H1 (cell line): ENCODE measurements around the gene NDFIP2. TPM values are rescaled to one million over a fixed set of nuclear protein-coding genes. Genes with fewer than 3 reads are reported as not detected.

Source experiments
- CTCF ChIA-PET: fragments of 300-600 bp; sonication (Branson Sonifier 250); formaldehyde crosslinking; loops from one replicate; lab custom pipeline; 2021; ENCODE audit not compliant: partially characterized antibody; lab: Charles Lee
- POLR2A ChIA-PET: fragments of 300-600 bp; sonication (Branson Sonifier 250); formaldehyde crosslinking; loops from one replicate; lab custom pipeline; 2021; ENCODE audit warnings: inconsistent platforms; ENCODE audit not compliant: partially characterized antibody; lab: Charles Lee
- DNase-seq, 2 experiments: peaks; one replicate each; pipeline versions ENCODE4 v3.0.0 to v3.0.0-alpha.2; 2010 to 2022; ENCODE audit warnings: low spot score in 2 of 2, low read depth in 1 of 2, mixed read lengths in 1 of 2
- FAIRE-seq: peaks from 2 replicates; lab custom pipeline; 2011; peaks lifted over from hg19 to GRCh38; lab: Jason Lieb, UNC
- H2AFZ ChIP-seq: 2 replicates; pipeline ENCODE4 v1.8.1; 2012; ENCODE audit warnings: low read length, inconsistent platforms
- H2AK5ac ChIP-seq: 2 replicates; pipeline ENCODE4 v1.6.1; 2013; ENCODE audit warnings: low read depth, low read length
- H2BK120ac ChIP-seq: replicated peaks from 2 replicates; pipeline ENCODE3; 2013; ENCODE audit warnings: low read depth, low read length, inconsistent platforms
- H2BK12ac ChIP-seq: 2 replicates; pipeline ENCODE4 v1.6.1; 2013; ENCODE audit warnings: low read depth, low read length
- H2BK15ac ChIP-seq: 2 replicates; pipeline ENCODE4 v1.6.1; 2013; ENCODE audit warnings: low read length
- H2BK20ac ChIP-seq: 2 replicates; pipeline ENCODE4 v1.6.1; 2013; ENCODE audit warnings: low read length
- H2BK5ac ChIP-seq: 2 replicates; pipeline ENCODE4 v1.6.1; 2013; ENCODE audit warnings: low read depth, low read length
- H3K14ac ChIP-seq: 2 replicates; pipeline ENCODE4 v1.6.1; 2013; ENCODE audit warnings: inconsistent platforms; ENCODE audit not compliant: insufficient read length
- H3K18ac ChIP-seq: 2 replicates; pipeline ENCODE4 v1.6.1; 2013; ENCODE audit warnings: low read length; ENCODE audit errors: extremely low read depth
- H3K23ac ChIP-seq: 2 replicates; pipeline ENCODE4 v1.6.1; 2013; ENCODE audit warnings: inconsistent platforms; ENCODE audit not compliant: insufficient read length
- H3K23me2 ChIP-seq: 2 replicates; pipeline ENCODE4 v1.6.1; 2013; ENCODE audit warnings: low read depth, low read length
- H3K27ac ChIP-seq: 2 replicates; pipeline ENCODE4 v1.6.1; 2011; ENCODE audit warnings: low read depth, low read length, inconsistent platforms
- H3K27me3 ChIP-seq, 4 experiments: replicated peaks in 1 of 4; 1 replicate in 1 of 4; 2 replicates in 3 of 4; pipeline versions ENCODE4 v1.6.1 to v1.8.1; 2011 to 2013; ENCODE audit warnings: low read length in 3 of 4, mild to moderate bottlenecking in 3 of 4, inconsistent platforms in 2 of 4, mixed read lengths in 2 of 4, moderate library complexity in 1 of 4; ENCODE audit not compliant: control insufficient read depth in 3 of 4, insufficient read depth in 3 of 4; ENCODE audit errors: extremely low read depth in 1 of 4
- H3K36me3 ChIP-seq, 4 experiments: 2 replicates each; pipeline versions ENCODE4 v1.6.1 to v1.8.1; 2011 to 2013; ENCODE audit warnings: mild to moderate bottlenecking in 4 of 4, low read length in 3 of 4, moderate library complexity in 2 of 4, control low read depth in 1 of 4, inconsistent platforms in 1 of 4; ENCODE audit not compliant: insufficient read depth in 4 of 4, control insufficient read depth in 2 of 4
- H3K4ac ChIP-seq: replicated peaks from 2 replicates; pipeline ENCODE3; 2013; ENCODE audit warnings: low read length, low read depth, mixed read lengths, inconsistent platforms; ENCODE audit not compliant: insufficient read length
- H3K4me1 ChIP-seq, 4 experiments: replicated peaks in 1 of 4; 1 replicate in 1 of 4; 2 replicates in 3 of 4; pipeline versions ENCODE4 v1.6.1 to v1.8.1; 2011 to 2013; ENCODE audit warnings: low read length in 3 of 4, inconsistent platforms in 2 of 4, mixed read lengths in 1 of 4; ENCODE audit not compliant: insufficient read depth in 4 of 4, control insufficient read depth in 3 of 4
- H3K4me2 ChIP-seq, 2 experiments: 2 replicates each; pipeline versions ENCODE4 v1.6.1 to v1.8.1; 2011 to 2013; ENCODE audit warnings: low read depth in 2 of 2, low read length in 2 of 2, control low read depth in 1 of 2, inconsistent platforms in 1 of 2, mild to moderate bottlenecking in 1 of 2; ENCODE audit not compliant: insufficient read depth in 1 of 2
- H3K4me3 ChIP-seq, 4 experiments: fragments of 200-600, 300-600 bp in 1 of 4; sonication (generic), shearing (Covaris generic), sonication (Bioruptor Twin) in 1 of 4; 2 replicates each; pipeline versions ENCODE4 v1.5.1 to v1.8.1; 2011 to 2016; ENCODE audit warnings: low read length in 4 of 4, low read depth in 3 of 4, control low read depth in 2 of 4, inconsistent platforms in 2 of 4, mild to moderate bottlenecking in 2 of 4, mixed read lengths in 1 of 4, moderate library complexity in 1 of 4; ENCODE audit not compliant: insufficient read depth in 2 of 4; ENCODE audit errors: extremely low read depth in 1 of 4
- H3K56ac ChIP-seq: replicated peaks from 2 replicates; pipeline ENCODE3; 2013; ENCODE audit warnings: low read depth, mild to moderate bottlenecking, mixed read lengths, low read length, inconsistent platforms; ENCODE audit not compliant: insufficient read length
- H3K79me1 ChIP-seq: 2 replicates; pipeline ENCODE4 v1.6.1; 2013; ENCODE audit warnings: low read depth, low read length, control low read depth
- H3K79me2 ChIP-seq, 2 experiments: 2 replicates each; pipeline versions ENCODE4 v1.6.1 to v1.8.1; 2012 to 2013; ENCODE audit warnings: low read length in 2 of 2, mild to moderate bottlenecking in 2 of 2, inconsistent platforms in 1 of 2; ENCODE audit not compliant: insufficient read depth in 2 of 2, control insufficient read depth in 1 of 2
- H3K9ac ChIP-seq, 4 experiments: replicated peaks in 1 of 4; 1 replicate in 1 of 4; 2 replicates in 3 of 4; pipeline versions ENCODE4 v1.6.1 to v1.8.1; 2011 to 2013; ENCODE audit warnings: low read depth in 3 of 4, low read length in 3 of 4, control low read depth in 2 of 4, mild to moderate bottlenecking in 2 of 4, moderate library complexity in 2 of 4, inconsistent platforms in 1 of 4; ENCODE audit errors: extremely low read depth in 1 of 4
- H3K9me3 ChIP-seq, 2 experiments: 2 replicates each; pipeline versions ENCODE4 v1.6.1 to v1.8.1; 2012 to 2013; ENCODE audit warnings: mild to moderate bottlenecking in 2 of 2, moderate library complexity in 2 of 2, control low read depth in 1 of 2, inconsistent platforms in 1 of 2, low read depth in 1 of 2, low read length in 1 of 2, mixed read lengths in 1 of 2; ENCODE audit not compliant: insufficient read depth in 2 of 2
- H4K20me1 ChIP-seq, 2 experiments: replicated peaks in 1 of 2; 2 replicates each; pipeline versions ENCODE3 to v1.8.1; 2011 to 2013; ENCODE audit warnings: inconsistent platforms in 2 of 2, low read length in 2 of 2, mild to moderate bottlenecking in 1 of 2; ENCODE audit not compliant: insufficient read depth in 2 of 2, control insufficient read depth in 1 of 2
- H4K5ac ChIP-seq: 2 replicates; pipeline ENCODE4 v1.6.1; 2013; ENCODE audit warnings: low read length, low read depth, mixed read lengths, inconsistent platforms; ENCODE audit not compliant: insufficient read length
- H4K8ac ChIP-seq: 2 replicates; pipeline ENCODE4 v1.8.0; 2013; ENCODE audit warnings: mild to moderate bottlenecking, moderate library complexity, low read length, inconsistent platforms; ENCODE audit not compliant: insufficient read depth; ENCODE audit errors: extremely low read depth
- H4K91ac ChIP-seq: replicated peaks from 2 replicates; pipeline ENCODE3; 2013; ENCODE audit warnings: low read length, mixed read lengths, inconsistent platforms; ENCODE audit not compliant: insufficient read length
- FOSL1 ChIP-seq: IDR thresholded peaks from 2 replicates; pipeline ENCODE4 v1.6.1; 2011; ENCODE audit warnings: mild to moderate bottlenecking, low read depth, low read length, moderate library complexity; ENCODE audit not compliant: insufficient read depth
- GTF2F1 ChIP-seq: IDR thresholded peaks from 2 replicates; pipeline ENCODE4 v1.6.1; 2012; ENCODE audit warnings: low read depth, low read length, improper control_type of control experiment, borderline replicate concordance
- KDM4A ChIP-seq: IDR thresholded peaks from one replicate; pipeline ENCODE4 v1.7.1; 2012; ENCODE audit warnings: low read depth, mild to moderate bottlenecking, moderate library complexity, low read length, inconsistent platforms; ENCODE audit not compliant: severe bottlenecking
- KDM5A ChIP-seq: fragments of 200-600 bp; IDR thresholded peaks from 2 replicates; pipeline ENCODE4 v1.7.1; 2012; ENCODE audit warnings: mild to moderate bottlenecking, low read length, inconsistent platforms, mixed read lengths
- PHF8 ChIP-seq: fragments of 200-600 bp; sonication (generic); conservative IDR thresholded peaks from 2 replicates; pipeline ENCODE4 v1.7.1; 2012; ENCODE audit warnings: low read depth, mild to moderate bottlenecking, inconsistent platforms, low read length, moderate library complexity
- POLR2AphosphoS5 ChIP-seq: IDR thresholded peaks from 2 replicates; pipeline ENCODE4 v1.6.1; 2011; ENCODE audit warnings: low read depth, low read length
- RAD21 ChIP-seq, 2 experiments: IDR thresholded peaks in 1 of 2; conservative IDR thresholded peaks in 1 of 2; 2 replicates each; pipeline ENCODE4 v1.6.1; 2011; ENCODE audit warnings: low read depth in 2 of 2, low read length in 2 of 2, improper control_type of control experiment in 1 of 2, inconsistent platforms in 1 of 2, mild to moderate bottlenecking in 1 of 2, moderate library complexity in 1 of 2
- SIX5 ChIP-seq: IDR thresholded peaks from 2 replicates; pipeline ENCODE4 v1.6.1; 2011; ENCODE audit warnings: mild to moderate bottlenecking, low read depth, low read length
- TEAD4 ChIP-seq: IDR thresholded peaks from 2 replicates; pipeline ENCODE4 v1.6.1; 2012; ENCODE audit warnings: low read depth, low read length, inconsistent platforms, mixed read lengths
- ZNF274 ChIP-seq: IDR thresholded peaks from 2 replicates; pipeline ENCODE4 v1.7.0; 2012; ENCODE audit warnings: low read length, borderline replicate concordance; ENCODE audit errors: extremely low read depth
- WGBS, 2 experiments: shearing (Covaris generic) in 1 of 2; methylation state at CpG; one replicate each; pipeline versions ENCODE4 v1.1.6 to v1.1.7; 2013 to 2015; ENCODE audit warnings: low lambda C conversion rate in 2 of 2, mixed read lengths in 2 of 2, inconsistent platforms in 1 of 2, low coverage in 1 of 2, missing lambda C conversion rate in 1 of 2; ENCODE audit not compliant: insufficient replicate concordance in 2 of 2, insufficient coverage in 1 of 2, insufficient read length in 1 of 2; ENCODE audit errors: extremely low coverage in 1 of 2, missing lambda C conversion rate in 1 of 2; 5-methylcytosine and 5-hydroxymethylcytosine counted together
- polyA plus RNA-seq, 7 experiments: library from polyadenylated mRNA; depleted of rRNA in 3 of 7; stranded (reverse) in 5 of 7; unstranded in 2 of 7; fragments of >200 nt in 5 of 7; fragments of 200-250 nt in 2 of 7; gene quantifications; 1 replicate in 5 of 7; 2 replicates in 1 of 7; 4 replicates in 1 of 7; pipeline versions ENCODE4 v1.2.1 to v1.2.3, GENCODE V29; 2011 to 2013; ENCODE audit warnings: missing spikeins in 2 of 7, mixed read lengths in 2 of 7
- total RNA-seq: library from RNA; stranded (reverse); fragmentation: NEBNext Ultra II Directional; extraction: Animal tissue kit (Norgen Biotek cat#: 25700); gene quantifications from 2 replicates; pipeline ENCODE4 v1.2.1, GENCODE V29; 2021

NDFIP2 gene
- total and polyA plus RNA-seq, 2 of the 8 experiments (the other 6 are each of a cell fraction or from before 2014, with no cell fraction given) = 11.1 to 32.9 TPM

- H2BK120ac ChIP-seq = no peak overlapping the region
- no peak overlapping the region for H3K27ac ChIP-seq
- H3K23ac ChIP-seq = no peak overlapping the region
- no peak overlapping the region for H3K4me3 ChIP-seq
- H3K9me3 ChIP-seq = no peaks in the 10 kb centered on the region
- WGBS, 2 experiments = 82% methylated on average over 11 of the region's 11 CpGs; no CpG with 5 or more reads in 1 of the 2 experiments
- no peak overlapping the region for H2BK5ac ChIP-seq
- ChIA-PET CTCF (interaction anchor here (0.6 to 1.8 kb wide), 3 partner anchors 22 to 923 kb away, joined by 3 to 14 read pairs (median 3); no protein-coding TSS in a partner anchor), POLR2A (interaction anchor here (1.3 kb wide), 1 partner anchor 40 kb away, joined by 3 read pairs; the partner anchor contains the start of gene RBM26)
- peaks cover 0 to 1% (median 0%) of the 10 kb centered on the region in 4 experiments; a peak in 1 of 7 replicates for H3K27me3 ChIP-seq
- H2AFZ ChIP-seq = no peak overlapping the region
- H4K8ac ChIP-seq = no peak overlapping the region
- no peak overlapping the region for H2AK5ac ChIP-seq
- H4K20me1 ChIP-seq = no peaks in the 10 kb centered on the region
- no peak overlapping the region for H2BK15ac ChIP-seq
- no peak overlapping the region for H2BK20ac ChIP-seq
- H3K56ac ChIP-seq = no peak overlapping the region
- no peaks in the 10 kb centered on the region for H3K79me2 ChIP-seq
- no peaks in the 10 kb centered on the region for H3K36me3 ChIP-seq
- no peak overlapping the region for H3K18ac ChIP-seq
- H4K5ac ChIP-seq = no peak overlapping the region
- H3K14ac ChIP-seq = no peak overlapping the region
- H2BK12ac ChIP-seq = no peak overlapping the region
- no peak overlapping the region for H4K91ac ChIP-seq
- no peaks in the 10 kb centered on the region; a peak in 1 of 7 replicates for H3K4me1 ChIP-seq
- H3K4me2 ChIP-seq = no peak overlapping the region
- DNase-seq (no peak), FAIRE-seq (no peak)
- H3K23me2 ChIP-seq = no peaks in the 10 kb centered on the region
- H3K9ac ChIP-seq = no peak overlapping the region
- no peaks in the 10 kb centered on the region for H3K79me1 ChIP-seq
- no peak overlapping the region for H3K4ac ChIP-seq
- TF ChIP-seq POLR2AphosphoS5 (no peak), FOSL1 (no peak), TEAD4 (peak; percentile 65), PHF8 (no peak), ZNF274 (no peak), SIX5 (no peak), KDM5A (no peak), RAD21 (IDR thresholded peaks at IDR 0.05 in 1 of 2, conservative IDR thresholded peaks at IDR 0.05 in 1 of 2; ENCODE audit: low read depth in 2 of 2, low read length in 2 of 2) (peak; percentile 8 to 20; a peak in 2 of 4 replicates), KDM4A (no peak), GTF2F1 (no peak)
Observed at GRCh38 chr13:79445968-79446645, 34.8 kb upstream of the NDFIP2 start.
